HL-60 (cell line): Measurements from ENCODE around the gene B3GALT4.

Experiments used
- POLR2AphosphoS5 ChIP-seq: IDR thresholded peaks from 2 replicates; pipeline ENCODE4 v1.6.1; 2012; ENCODE audit warnings: low read depth
- REST ChIP-seq: IDR thresholded peaks from 2 replicates; pipeline ENCODE4 v1.6.1; 2012; ENCODE audit warnings: low read depth; ENCODE audit not compliant: insufficient replicate concordance
- SPI1 ChIP-seq: IDR thresholded peaks from 2 replicates; pipeline ENCODE4 v1.6.1; 2012; ENCODE audit warnings: low read depth, mild to moderate bottlenecking, borderline replicate concordance
- TF ChIP-seq, protein P1 (sequence below): IDR thresholded peaks from one replicate; pipeline ENCODE4 v1.5.1; 2011; ENCODE audit warnings: low read length, control low read depth, inconsistent platforms; ENCODE audit not compliant: insufficient read depth

- TF ChIP-seq, protein P1, sequence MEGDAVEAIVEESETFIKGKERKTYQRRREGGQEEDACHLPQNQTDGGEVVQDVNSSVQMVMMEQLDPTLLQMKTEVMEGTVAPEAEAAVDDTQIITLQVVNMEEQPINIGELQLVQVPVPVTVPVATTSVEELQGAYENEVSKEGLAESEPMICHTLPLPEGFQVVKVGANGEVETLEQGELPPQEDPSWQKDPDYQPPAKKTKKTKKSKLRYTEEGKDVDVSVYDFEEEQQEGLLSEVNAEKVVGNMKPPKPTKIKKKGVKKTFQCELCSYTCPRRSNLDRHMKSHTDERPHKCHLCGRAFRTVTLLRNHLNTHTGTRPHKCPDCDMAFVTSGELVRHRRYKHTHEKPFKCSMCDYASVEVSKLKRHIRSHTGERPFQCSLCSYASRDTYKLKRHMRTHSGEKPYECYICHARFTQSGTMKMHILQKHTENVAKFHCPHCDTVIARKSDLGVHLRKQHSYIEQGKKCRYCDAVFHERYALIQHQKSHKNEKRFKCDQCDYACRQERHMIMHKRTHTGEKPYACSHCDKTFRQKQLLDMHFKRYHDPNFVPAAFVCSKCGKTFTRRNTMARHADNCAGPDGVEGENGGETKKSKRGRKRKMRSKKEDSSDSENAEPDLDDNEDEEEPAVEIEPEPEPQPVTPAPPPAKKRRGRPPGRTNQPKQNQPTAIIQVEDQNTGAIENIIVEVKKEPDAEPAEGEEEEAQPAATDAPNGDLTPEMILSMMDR: no peak
- TF ChIP-seq POLR2AphosphoS5 (no peak), SPI1 (no peak), REST (no peak)
Measured at GRCh38 chr6:33278392-33278741, 1.4 kb downstream of the B3GALT4 start.
